K562 (cell line): Measurements from ENCODE around the gene HIF1AN. TPM values are rescaled to one million over a fixed set of nuclear protein-coding genes. Genes with fewer than 3 reads are reported as not detected.

Source experiments
- ATAC-seq: fragments of 200-7000 bp; cut with Tn5 transposase; 3 replicates; pipeline ENCODE4 v1.9.1; 2020; ENCODE audit warnings: moderate library complexity
- BruUV-seq: library from RNA; stranded (reverse); fragments of 400-500 nt; replicated peaks from 2 replicates; lab custom pipeline; 2021; lab: Mats Ljungman, UMichigan
- CTCF ChIA-PET: fragments of 300-600 bp; formaldehyde crosslinking; extraction: SDS; loops from one replicate; lab custom pipeline; 2021; ENCODE audit warnings: low intra/inter-chr PET ratio; lab: Yijun Ruan, JAX
- POLR2A ChIA-PET: fragments of 300-600, 350-650 bp; sonication (Branson Sonifier 250); formaldehyde crosslinking; extraction: SDS; loops from one replicate; lab custom pipeline; 2021; ENCODE audit warnings: antibody characterized with exemption, inconsistent platforms; lab: Yijun Ruan, JAX
- DNase-seq, 4 experiments: peaks; one replicate each; pipeline versions ENCODE4 v3.0.0 to v3.0.0-alpha.2; 2011 to 2018; ENCODE audit warnings: low spot score in 3 of 4, mixed read lengths in 3 of 4; ENCODE audit errors: extremely low read depth in 1 of 4
- FAIRE-seq: peaks from 2 replicates; lab custom pipeline; 2011; peaks lifted over from hg19 to GRCh38; lab: Jason Lieb, UNC
- H2AFZ ChIP-seq: 2 replicates; pipeline ENCODE4 v1.6.0; 2011; ENCODE audit warnings: low read depth, low read length, control low read depth, inconsistent platforms
- H3K27ac ChIP-seq: fragments of 200-600 bp; 3 replicates; pipeline ENCODE4 v1.8.0; 2011; ENCODE audit warnings: low read depth, mild to moderate bottlenecking, control low read depth, inconsistent platforms, low read length, moderate library complexity, mixed read lengths; ENCODE audit errors: extremely low read depth
- H3K27me3 ChIP-seq, 2 experiments: fragments of 300-600 bp in 1 of 2; 2 replicates in 1 of 2; 3 replicates in 1 of 2; pipeline versions ENCODE4 v1.6.0 to v1.8.0; 2011; ENCODE audit warnings: inconsistent platforms in 2 of 2, low read length in 2 of 2, mild to moderate bottlenecking in 1 of 2, mixed read lengths in 1 of 2, moderate library complexity in 1 of 2; ENCODE audit not compliant: control insufficient read depth in 2 of 2, insufficient read depth in 2 of 2
- H3K36me3 ChIP-seq: fragments of 300-600 bp; 3 replicates; pipeline ENCODE4 v1.8.0; 2011; ENCODE audit warnings: mild to moderate bottlenecking, low read length, inconsistent platforms; ENCODE audit not compliant: control insufficient read depth, insufficient read depth
- H3K4me1 ChIP-seq, 2 experiments: fragments of 200-600 bp in 1 of 2; replicated peaks in 1 of 2; 2 replicates in 1 of 2; 3 replicates in 1 of 2; pipeline versions ENCODE4 v1.5.1 to v1.8.0; 2011; ENCODE audit warnings: inconsistent platforms in 2 of 2, low read length in 2 of 2, mild to moderate bottlenecking in 1 of 2, mixed read lengths in 1 of 2, moderate library complexity in 1 of 2; ENCODE audit not compliant: control insufficient read depth in 2 of 2, insufficient read depth in 2 of 2
- H3K4me2 ChIP-seq: 2 replicates; pipeline ENCODE4 v1.6.1; 2011; ENCODE audit warnings: low read length, control low read depth, inconsistent platforms, mixed read lengths; ENCODE audit not compliant: insufficient read depth
- H3K4me3 ChIP-seq: fragments of 200-600 bp; sonication (generic), shearing (Covaris generic); 2 replicates; pipeline ENCODE4 v1.5.1; 2016; ENCODE audit warnings: control low read depth, inconsistent platforms
- H3K79me2 ChIP-seq: fragments of 200-600 bp; 3 replicates; pipeline ENCODE4 v1.8.0; 2011; ENCODE audit warnings: low read length, inconsistent platforms; ENCODE audit not compliant: control insufficient read depth, insufficient read depth
- H3K9ac ChIP-seq, 2 experiments: 2 replicates each; pipeline versions ENCODE4 v1.6.0 to v1.6.1; 2011; ENCODE audit warnings: low read depth in 2 of 2, low read length in 2 of 2, control low read depth in 1 of 2, inconsistent platforms in 1 of 2, mild to moderate bottlenecking in 1 of 2, mixed read lengths in 1 of 2; ENCODE audit not compliant: insufficient read depth in 1 of 2
- H3K9me1 ChIP-seq: one replicate; pipeline ENCODE4 v1.6.0; 2011; ENCODE audit warnings: inconsistent platforms, mild to moderate bottlenecking, low read length, moderate library complexity; ENCODE audit not compliant: control insufficient read depth, insufficient read depth
- H3K9me3 ChIP-seq: replicated peaks from 2 replicates; pipeline ENCODE4 v1.5.1; 2011; ENCODE audit warnings: low read depth, low read length, inconsistent platforms; ENCODE audit not compliant: control insufficient read depth, insufficient read depth
- H4K20me1 ChIP-seq: replicated peaks from 2 replicates; pipeline ENCODE4 v1.6.1; 2011; ENCODE audit warnings: low read length, inconsistent platforms, mixed read lengths; ENCODE audit not compliant: control insufficient read depth, insufficient read depth
- CTBP1 ChIP-seq: fragments of 450-650 bp; IDR thresholded peaks from 2 replicates; pipeline ENCODE4 v1.6.1; 2016; ENCODE audit warnings: borderline replicate concordance
- KAT2B ChIP-seq: IDR thresholded peaks from one replicate; pipeline ENCODE4 v1.6.1; 2012; ENCODE audit warnings: low read depth, mild to moderate bottlenecking, control low read depth, inconsistent platforms, low read length, moderate library complexity
- NFE2 ChIP-seq: IDR thresholded peaks from 2 replicates; pipeline ENCODE4 v1.6.1; 2014; ENCODE audit warnings: antibody characterized with exemption, low read depth
- RAD51 ChIP-seq: fragments of 450-650 bp; IDR thresholded peaks from 2 replicates; pipeline ENCODE4 v1.7.1; 2016; ENCODE audit warnings: low read depth, mild to moderate bottlenecking, borderline replicate concordance
- ZNF124 ChIP-seq: sonication (generic); formaldehyde crosslinking; IDR thresholded peaks from 2 replicates; pipeline ENCODE4 v1.8.1; 2022; ENCODE audit warnings: missing genetic modification reagents
- ZNF398 ChIP-seq: fragments of 250-450 bp; sonication (Bioruptor Pico); IDR thresholded peaks from 2 replicates; pipeline ENCODE4 v1.8.0; 2021; ENCODE audit warnings: moderate library complexity, mild to moderate bottlenecking, inconsistent platforms
- WGBS: fragments of 100-300 bp; shearing (Covaris generic); methylation state at CpG from one replicate; pipeline ENCODE4 v1.1.6; 2016; ENCODE audit warnings: low coverage, mixed read lengths; ENCODE audit not compliant: insufficient coverage; ENCODE audit errors: missing lambda C conversion rate; 5-methylcytosine and 5-hydroxymethylcytosine counted together
- in situ Hi-C: fragments of 300-500 bp; cut with MboI; formaldehyde crosslinking; loops from 4 replicates; pipeline ENCODE4 v1.15.0; 2018; ENCODE audit warnings: inconsistent platforms, mixed read lengths
- intact Hi-C: fragments of 100-400 bp; cut with micrococcal nuclease; formaldehyde crosslinking; loops from 2 replicates; pipeline ENCODE4 v1.14.2; 2022
- polyA plus RNA-seq, 8 experiments: library from polyadenylated mRNA; depleted of rRNA in 4 of 8; stranded (reverse) in 5 of 8; unstranded in 3 of 8; fragments of >200 nt; fragmentation: Nextera tagmentation in 2 of 8; fragmentation: Illumina TruSeq in 1 of 8; extraction: Ambion mirVana in 2 of 8; extraction: Trizol in 1 of 8; gene quantifications; 2 replicates each; pipeline versions ENCODE4 v1.2.1 to v1.2.3, GENCODE V29; 2011 to 2014; ENCODE audit warnings: inconsistent platforms in 1 of 8, missing spikeins in 1 of 8
- total RNA-seq, 7 experiments: library from RNA; depleted of rRNA in 6 of 7; stranded (reverse); fragments of >200 nt in 6 of 7; fragmentation: Illumina TruSeq in 2 of 7; extraction: Trizol in 2 of 7; gene quantifications; 2 replicates each; pipeline versions ENCODE4 v1.2.1 to v1.2.3, GENCODE V29; 2011 to 2021; ENCODE audit warnings: low replicate concordance in 1 of 7

Gene HIF1AN
- total and polyA plus RNA-seq, 9 of the 15 experiments (the other 6 are each of a cell fraction or from before 2014, with no cell fraction given): 1.2 to 16.8 (median 6.9) TPM

DNA sequence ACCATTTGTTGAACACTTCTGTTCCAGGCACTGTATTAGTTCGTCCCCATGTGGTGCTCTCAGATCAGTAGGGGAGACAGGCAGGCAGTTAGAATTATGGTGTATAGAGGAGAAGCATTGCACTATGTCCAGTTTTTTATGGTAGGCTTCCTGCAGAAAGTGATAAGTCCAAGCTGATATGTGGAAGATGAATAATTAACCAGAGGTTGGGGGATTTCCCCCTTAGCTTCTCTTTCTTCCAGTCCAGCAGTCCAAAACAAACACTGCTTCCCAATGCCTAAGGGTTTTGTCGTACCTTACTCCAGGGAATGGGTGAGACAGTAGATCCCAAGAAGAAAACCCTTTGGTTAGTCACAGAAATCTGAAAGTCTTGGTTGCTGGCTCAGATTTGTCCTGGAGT lies 19.2 kb downstream of the HIF1AN start:
- Histone ChIP-seq H3K27ac (no peak overlapping the region), H3K4me1 (no peaks in the 10 kb centered on the region), H3K9me3 (no peaks in the 10 kb centered on the region), H3K4me3 (no peak overlapping the region), H3K27me3 (no peaks in the 10 kb centered on the region), H3K79me2 (no peaks in the 10 kb centered on the region), H3K9ac (no peak overlapping the region), H2AFZ (no peak overlapping the region), H4K20me1 (no peaks in the 10 kb centered on the region), H3K36me3 (0 out of 3 replicates have a peak, but pooled peaks cover 2% of the 10 kb centered on the region), H3K9me1 (no peaks in the 10 kb centered on the region), H3K4me2 (no peak overlapping the region)
- in situ Hi-C loops (loop anchor here (10.0 to 25.0 kb wide), 2 partner anchors 307 to 460 kb away; no protein-coding TSS in a partner anchor), intact Hi-C loops (no loop called here)
- BruUV-seq: no TSS peak
- WGBS: 79% methylated on average over 2 of the region's 2 CpGs
- no peak for TF ChIP-seq KAT2B
- TF ChIP-seq CTBP1: no peak
- TF ChIP-seq RAD51: no peak
- no peak for TF ChIP-seq ZNF398
- no peak for TF ChIP-seq NFE2
- TF ChIP-seq ZNF124 (CRISPR knock-in tag): no peak
- ChIA-PET CTCF (no interaction called here), POLR2A (interaction anchor here (0.6 to 1.4 kb wide), 3 partner anchors 10 to 327 kb away, joined by 3 to 4 read pairs (median 3); no protein-coding TSS in a partner anchor)
- FAIRE-seq: no peak
- no peak for ATAC-seq
- DNase-seq: no peak
